VCaP (cell line): Measurements from ENCODE around the gene RASIP1.

ENCODE experiments used
- H3K27ac ChIP-seq: fragments of 450-650 bp; 2 replicates; pipeline ENCODE4 v1.5.1; 2017
- CTCF ChIP-seq: fragments of 450-650 bp; conservative IDR thresholded peaks from 2 replicates; pipeline ENCODE4 v1.5.1; 2017; ENCODE audit warnings: mild to moderate bottlenecking, moderate library complexity

The RASIP1 gene

DNA sequence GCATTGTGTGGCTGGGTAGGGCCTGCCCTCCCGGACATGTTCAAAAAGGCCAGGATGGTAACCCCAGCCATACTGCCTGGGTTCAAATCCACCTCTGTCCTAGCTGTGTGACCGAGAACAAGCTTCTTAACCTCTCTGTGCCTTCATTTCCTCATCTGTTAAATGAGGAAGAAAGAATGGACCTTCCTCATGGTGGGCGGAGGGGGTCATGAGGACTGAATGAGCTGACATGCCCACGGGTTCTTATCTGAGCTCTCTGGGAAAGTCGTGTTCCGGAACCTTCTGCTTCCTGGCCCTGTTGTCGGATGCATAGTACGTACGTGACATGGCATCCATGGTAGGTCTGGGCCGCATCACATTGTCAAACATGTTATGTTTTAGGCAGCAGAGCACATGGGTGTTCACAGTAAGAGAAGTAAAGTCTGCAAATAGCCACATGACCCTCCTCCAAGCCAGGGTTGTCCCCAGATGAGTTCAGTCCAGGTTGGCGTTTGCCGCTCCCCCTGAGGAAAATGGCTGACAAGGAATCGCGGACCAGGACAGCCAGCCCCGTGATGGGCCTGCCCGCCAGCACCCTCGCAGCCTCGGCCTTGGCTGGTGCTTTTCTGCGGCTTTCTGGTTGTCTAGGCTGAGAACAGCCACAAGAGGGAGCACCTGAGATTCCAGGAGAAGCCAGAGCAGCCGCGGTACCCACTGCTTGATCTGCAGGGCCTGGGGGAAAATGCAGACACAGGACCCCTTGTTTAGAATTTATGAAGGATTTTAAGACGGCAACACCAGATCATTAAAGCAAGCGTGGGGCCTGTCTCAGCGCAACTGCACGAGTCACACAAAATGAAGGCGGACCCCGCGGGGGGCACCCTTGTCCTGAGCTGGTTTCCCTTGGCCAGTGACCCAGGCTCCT, 65.2 kb downstream of the RASIP1 start:
- H3K27ac ChIP-seq: peak overlapping the region; percentile 27; the same call in 1 of the 2 replicates
- TF ChIP-seq CTCF: peak; percentile 96

DNA sequence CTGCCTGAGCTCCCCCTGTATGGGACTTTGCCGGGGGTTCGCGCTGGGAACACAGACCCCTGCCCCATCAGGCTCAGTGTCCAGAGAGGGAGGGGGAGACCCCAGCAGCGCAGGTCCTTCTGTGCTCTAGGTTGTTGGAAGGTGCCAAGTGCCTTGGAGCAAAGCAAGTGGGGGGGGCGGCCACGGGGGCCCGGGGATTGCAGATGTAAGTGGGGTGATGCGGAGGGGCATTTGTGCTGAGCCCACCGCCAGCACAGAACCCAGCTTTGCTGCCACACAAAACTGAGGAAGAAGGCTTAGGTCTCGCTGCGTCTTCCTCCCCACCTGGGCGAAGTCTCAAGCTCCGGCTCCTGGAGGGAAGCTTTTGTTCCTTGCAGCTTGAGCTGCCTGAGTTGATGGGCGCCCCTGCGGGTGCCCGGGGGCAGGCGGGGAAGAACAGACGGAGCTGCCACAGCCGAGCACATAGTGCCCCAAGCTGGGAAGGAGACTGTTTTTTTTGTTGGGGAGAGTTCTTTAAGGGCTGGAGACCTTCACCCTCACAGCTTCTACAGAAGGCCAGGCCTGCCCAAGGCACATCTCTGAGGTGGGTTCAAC, 66.1 kb downstream of the RASIP1 start:
- TF ChIP-seq CTCF: no peak
- no peak overlapping the region for H3K27ac ChIP-seq

GRCh38 chr19:48673436-48674100, 66.8 kb downstream of the RASIP1 start:
- no peak overlapping the region for H3K27ac ChIP-seq
- TF ChIP-seq CTCF: no peak

DNA sequence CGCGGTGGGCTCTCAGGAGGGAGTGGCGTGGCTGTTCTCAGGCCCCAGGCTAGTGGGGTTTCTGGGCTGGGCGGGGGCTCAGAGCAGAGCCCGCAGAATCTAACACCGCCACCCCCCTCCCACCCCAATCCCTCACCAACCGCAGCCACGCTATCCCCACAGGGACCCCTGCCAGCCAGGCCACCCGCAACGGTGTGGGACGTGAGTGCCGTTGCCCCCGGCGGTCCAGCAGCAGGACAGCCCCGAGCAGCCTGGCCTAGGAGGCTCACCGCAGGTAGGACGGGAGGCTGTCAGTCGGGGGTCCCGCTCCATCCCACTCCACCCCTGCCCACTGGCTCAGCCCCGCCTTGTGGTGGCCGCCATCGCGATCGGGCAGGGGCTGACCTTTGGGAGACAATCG, 67.4 kb downstream of the RASIP1 start, which contains the start of gene NTN5:
Gene NTN5 (minus strand): TSS at position 24 of the 400 bp plus-strand sequence. CDS start 2,031 bp downstream, outside the sequence.
- H3K27ac ChIP-seq: no peak within 1 kb of the TSS
- no peak for TF ChIP-seq CTCF

GRCh38 chr19:48671446-48671995, 68.9 kb downstream of the RASIP1 start:
- TF ChIP-seq CTCF: no peak
- H3K27ac ChIP-seq: no peak overlapping the region

GRCh38 chr19:48670699-48671445, 69.5 kb downstream of the RASIP1 start:
- no peak overlapping the region for H3K27ac ChIP-seq
- no peak for TF ChIP-seq CTCF
